ENCODE data around the gene GPR78. TPM values are rescaled to one million over a fixed set of nuclear protein-coding genes. Genes with fewer than 3 reads are reported as not detected.

The GPR78 gene
- total RNA-seq, 2 experiments from 2014 or later: not detected

- ATAC-seq: no peak
- no peaks in the 10 kb centered on the region for H3K4me1 Mint-ChIP-seq
Measured at GRCh38 chr4:8609406-8609805, 29.2 kb downstream of the GPR78 start.

GRCh38 chr4:8609824-8610350 lies 29.7 kb downstream of the GPR78 start:
- no peaks in the 10 kb centered on the region for H3K9me3 Mint-ChIP-seq (ENCODE audit: low read depth)
- H3K4me3 Mint-ChIP-seq: no peak overlapping the region
- DNase-seq (no peak), ATAC-seq (no peak)
- CTCF ChIA-PET: no interaction called here
- no peaks in the 10 kb centered on the region for H3K4me1 Mint-ChIP-seq
- no peak overlapping the region for H3K27ac Mint-ChIP-seq
- peaks cover 3% of the 10 kb centered on the region for H3K27me3 Mint-ChIP-seq
- no peaks in the 10 kb centered on the region for H3K36me3 Mint-ChIP-seq

More at GRCh38 chr4:8609406-8609805, 29.2 kb downstream of the GPR78 start:
- no peaks in the 10 kb centered on the region for H3K36me3 Mint-ChIP-seq
- CTCF ChIA-PET: no interaction called here
- no peak for DNase-seq
- peaks cover 3% of the 10 kb centered on the region for H3K27me3 Mint-ChIP-seq
- H3K27ac Mint-ChIP-seq: no peak overlapping the region
- H3K4me3 Mint-ChIP-seq: no peak overlapping the region
- no peaks in the 10 kb centered on the region for H3K9me3 Mint-ChIP-seq (ENCODE audit: low read depth)

GRCh38 chr4:8610858-8611616 lies 30.8 kb downstream of the GPR78 start:
- H3K9me3 Mint-ChIP-seq (ENCODE audit: low read depth): no peaks in the 10 kb centered on the region

GRCh38 chr4:8612646-8613045 lies 32.5 kb downstream of the GPR78 start:
- no peaks in the 10 kb centered on the region for H3K4me1 Mint-ChIP-seq
- H3K27me3 Mint-ChIP-seq: peaks cover 3% of the 10 kb centered on the region
- no peak for ATAC-seq
- H3K4me3 Mint-ChIP-seq: no peak overlapping the region
- DNase-seq: no peak
- H3K36me3 Mint-ChIP-seq: no peaks in the 10 kb centered on the region
- CTCF ChIA-PET: interaction anchor here (1.1 kb wide), 1 partner anchor 305 kb away, joined by 3 read pairs; no protein-coding TSS in a partner anchor
- no peaks in the 10 kb centered on the region for H3K9me3 Mint-ChIP-seq (ENCODE audit: low read depth)
- H3K27ac Mint-ChIP-seq: no peak overlapping the region

More at GRCh38 chr4:8610858-8611616, 30.8 kb downstream of the GPR78 start:
- Mint-ChIP-seq H3K27ac (no peak overlapping the region), H3K4me1 (no peaks in the 10 kb centered on the region), H3K4me3 (no peak overlapping the region), H3K27me3 (peaks cover 3% of the 10 kb centered on the region), H3K36me3 (no peaks in the 10 kb centered on the region)
- DNase-seq (no peak), ATAC-seq (no peak)
- CTCF ChIA-PET: no interaction called here

GRCh38 chr4:8613421-8614364 lies 33.5 kb downstream of the GPR78 start:
- Mint-ChIP-seq H3K4me3 (no peak overlapping the region), H3K9me3 (ENCODE audit: low read depth) (no peaks in the 10 kb centered on the region), H3K4me1 (no peaks in the 10 kb centered on the region), H3K27ac (no peak overlapping the region), H3K36me3 (no peaks in the 10 kb centered on the region), H3K27me3 (peaks cover 3% of the 10 kb centered on the region)
- CTCF ChIA-PET: interaction anchor here (1.1 kb wide), 1 partner anchor 304 kb away, joined by 3 read pairs; no protein-coding TSS in a partner anchor
- DNase-seq: no peak
- ATAC-seq: no peak

GRCh38 chr4:8614365-8615193 lies 34.4 kb downstream of the GPR78 start:
- H3K27ac Mint-ChIP-seq: no peak overlapping the region
- ATAC-seq (no peak), DNase-seq (no peak)
- H3K9me3 Mint-ChIP-seq (ENCODE audit: low read depth): no peaks in the 10 kb centered on the region
- H3K4me1 Mint-ChIP-seq: no peaks in the 10 kb centered on the region
- CTCF ChIA-PET: no interaction called here
- H3K4me3 Mint-ChIP-seq: no peak overlapping the region
- no peaks in the 10 kb centered on the region for H3K27me3 Mint-ChIP-seq
- no peaks in the 10 kb centered on the region for H3K36me3 Mint-ChIP-seq

- no peaks in the 10 kb centered on the region for H3K4me1 Mint-ChIP-seq
- no peaks in the 10 kb centered on the region for H3K9me3 Mint-ChIP-seq (ENCODE audit: low read depth)
- ATAC-seq: no peak
- DNase-seq: no peak
- no peak overlapping the region for H3K27ac Mint-ChIP-seq
- CTCF ChIA-PET: no interaction called here
- H3K36me3 Mint-ChIP-seq: no peaks in the 10 kb centered on the region
- H3K4me3 Mint-ChIP-seq: no peak overlapping the region
- no peaks in the 10 kb centered on the region for H3K27me3 Mint-ChIP-seq
Measured at GRCh38 chr4:8615366-8615765, 35.2 kb downstream of the GPR78 start.

- Mint-ChIP-seq H3K9me3 (ENCODE audit: low read depth) (no peaks in the 10 kb centered on the region), H3K4me1 (no peaks in the 10 kb centered on the region), H3K4me3 (no peak overlapping the region), H3K36me3 (no peaks in the 10 kb centered on the region), H3K27me3 (no peaks in the 10 kb centered on the region), H3K27ac (no peak overlapping the region)
- ATAC-seq (no peak), DNase-seq (no peak)
- CTCF ChIA-PET: no interaction called here
Measured at GRCh38 chr4:8615921-8616787, 36.0 kb downstream of the GPR78 start.

GRCh38 chr4:8616831-8617230 lies 36.6 kb downstream of the GPR78 start:
- no peaks in the 10 kb centered on the region for H3K36me3 Mint-ChIP-seq
- H3K4me1 Mint-ChIP-seq: no peaks in the 10 kb centered on the region
- ATAC-seq (no peak), DNase-seq (no peak)
- H3K9me3 Mint-ChIP-seq (ENCODE audit: low read depth): no peaks in the 10 kb centered on the region
- H3K4me3 Mint-ChIP-seq: no peak overlapping the region
- no peak overlapping the region for H3K27ac Mint-ChIP-seq
- CTCF ChIA-PET: interaction anchor here (1.0 kb wide), 1 partner anchor 301 kb away, joined by 3 read pairs; no protein-coding TSS in a partner anchor
- no peaks in the 10 kb centered on the region for H3K27me3 Mint-ChIP-seq

- Mint-ChIP-seq H3K27ac (no peak overlapping the region), H3K4me1 (no peaks in the 10 kb centered on the region), H3K4me3 (no peak overlapping the region), H3K36me3 (no peaks in the 10 kb centered on the region), H3K9me3 (ENCODE audit: low read depth) (no peaks in the 10 kb centered on the region), H3K27me3 (no peaks in the 10 kb centered on the region)
- ATAC-seq (no peak), DNase-seq (no peak)
- CTCF ChIA-PET: interaction anchor here (1.0 kb wide), 1 partner anchor 300 kb away, joined by 3 read pairs; no protein-coding TSS in a partner anchor
Measured at GRCh38 chr4:8617486-8618040, 37.4 kb downstream of the GPR78 start.

- Mint-ChIP-seq H3K4me1 (no peaks in the 10 kb centered on the region), H3K27me3 (no peaks in the 10 kb centered on the region), H3K36me3 (no peaks in the 10 kb centered on the region), H3K27ac (no peak overlapping the region), H3K9me3 (ENCODE audit: low read depth) (no peaks in the 10 kb centered on the region), H3K4me3 (no peak overlapping the region)
- ATAC-seq (no peak), DNase-seq (no peak)
- CTCF ChIA-PET: no interaction called here
Measured at GRCh38 chr4:8618421-8618820, 38.2 kb downstream of the GPR78 start.

All from activated CD8-positive, alpha-beta memory T cell treated with anti-CD3 and anti-CD28 coated beads, Interleukin-2, amount 10 ng/mL, durations not matched to agents 7 days and 5 days (primary cell).